DMS114 treated with DMSO at 0.1 percent for 48 hours (cell line): ENCODE results near the gene PITPNM3.

Source experiments
- DNase-seq: peaks from one replicate; lab custom pipeline; 2025; ENCODE audit not compliant: unreplicated experiment; lab: John Stamatoyannopoulos, UW

The PITPNM3 gene

DNA sequence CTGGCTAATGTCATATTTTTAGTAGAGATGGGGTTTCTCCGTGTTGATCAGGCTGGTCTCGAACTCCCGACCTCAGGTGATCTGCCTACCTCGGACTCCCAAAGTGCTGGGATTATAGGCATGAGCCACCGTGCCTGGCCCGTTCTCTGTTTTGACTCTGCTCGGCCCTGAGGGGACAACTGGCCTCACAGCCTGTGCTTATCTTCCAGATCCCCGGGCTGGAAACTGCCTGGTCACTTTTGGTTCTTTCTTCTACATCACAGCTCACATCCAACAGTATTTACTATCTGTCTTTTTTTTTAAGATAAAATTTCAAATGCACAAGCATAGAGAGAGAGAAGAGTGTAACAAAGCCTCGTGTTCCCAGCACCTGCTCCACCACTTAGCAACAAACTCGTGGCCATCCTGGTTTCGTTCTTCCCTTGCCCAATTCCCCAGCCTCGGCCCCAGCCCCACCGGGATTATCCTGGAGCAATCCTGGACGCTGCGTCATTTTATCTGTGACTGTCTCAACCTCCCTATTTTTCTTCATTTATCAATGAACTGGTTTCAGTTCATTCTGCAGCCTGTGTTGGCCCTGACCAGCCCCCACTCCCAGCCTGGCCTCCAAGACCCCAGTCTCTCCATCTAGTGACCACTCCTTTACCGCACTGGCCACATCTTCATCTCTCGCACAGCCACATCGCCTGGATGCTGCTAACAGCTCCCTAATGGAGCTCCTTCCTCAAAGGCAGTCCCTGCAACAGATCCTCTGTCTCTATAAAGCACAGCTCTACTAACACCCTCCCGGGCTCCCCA lies 91.0 kb downstream of the PITPNM3 start:
- DNase-seq, result no peak

DNA sequence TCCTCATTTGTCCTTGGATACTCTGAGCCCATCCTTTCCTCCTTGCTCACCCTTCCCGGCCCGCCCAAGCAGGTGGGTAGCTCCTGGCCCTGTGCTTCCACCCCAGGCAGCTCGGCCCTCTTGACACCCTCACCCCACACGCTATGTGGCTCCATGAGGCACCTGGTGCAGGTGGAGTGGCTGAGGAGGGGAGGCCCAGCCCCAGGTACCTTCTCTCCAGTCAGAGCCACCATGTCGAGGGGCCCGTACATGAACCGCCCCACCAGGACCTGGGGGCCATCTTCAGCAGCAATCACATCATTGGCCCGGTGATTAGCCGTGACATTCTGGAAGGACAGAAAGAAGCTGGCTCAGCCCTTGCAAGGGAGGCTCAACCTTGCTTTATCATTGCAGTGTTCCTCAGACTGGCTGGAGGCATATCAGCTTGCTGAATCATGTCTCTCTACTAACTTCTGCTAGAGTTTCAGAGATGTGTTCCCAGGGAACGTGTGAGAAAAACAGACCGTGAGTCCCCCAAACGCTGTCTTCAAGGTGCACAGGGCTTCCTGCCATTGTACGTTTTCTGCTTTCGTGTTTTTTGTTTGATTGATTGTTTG lies 91.8 kb downstream of the PITPNM3 start:
- no peak for DNase-seq

DNA sequence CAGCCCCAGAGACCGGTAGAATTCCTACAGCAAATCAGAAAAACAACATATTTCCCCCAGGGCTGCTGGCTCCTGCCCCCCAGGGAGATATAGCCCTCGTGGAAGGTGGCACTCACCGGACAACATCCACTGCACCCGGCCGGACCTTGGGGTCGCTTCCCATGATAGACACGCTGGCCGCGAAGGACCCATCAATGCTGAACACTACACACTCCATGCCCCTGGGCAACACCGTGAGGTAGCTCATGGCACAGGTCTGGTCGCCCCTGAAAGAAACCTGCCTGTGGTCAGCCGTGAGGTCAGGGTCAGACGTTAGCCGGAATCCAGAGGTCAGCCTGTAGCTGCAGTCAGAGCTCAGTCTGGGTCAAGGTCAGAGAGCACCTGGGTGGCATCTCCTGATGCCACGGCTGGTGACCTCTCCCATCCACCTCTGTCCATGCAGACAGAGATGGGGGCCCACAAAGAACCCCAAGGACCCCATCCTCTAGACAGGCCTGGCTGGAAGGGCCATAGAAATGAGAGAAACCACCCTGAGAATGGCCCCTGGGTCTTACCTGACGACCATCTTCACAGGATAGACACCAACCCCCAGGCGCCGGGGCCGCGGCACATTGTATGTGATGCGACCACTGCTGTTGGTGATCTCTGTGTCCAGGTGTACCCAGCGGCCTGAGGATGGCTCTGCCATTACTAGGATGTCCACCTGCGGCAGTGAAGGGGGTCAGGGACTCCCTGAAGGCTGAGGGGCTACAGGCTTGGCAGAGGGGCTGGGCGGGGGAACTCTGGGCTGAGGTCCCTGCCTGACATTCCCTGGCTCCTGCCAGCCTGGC lies 92.5 kb downstream of the PITPNM3 start:
- no peak for DNase-seq

DNA sequence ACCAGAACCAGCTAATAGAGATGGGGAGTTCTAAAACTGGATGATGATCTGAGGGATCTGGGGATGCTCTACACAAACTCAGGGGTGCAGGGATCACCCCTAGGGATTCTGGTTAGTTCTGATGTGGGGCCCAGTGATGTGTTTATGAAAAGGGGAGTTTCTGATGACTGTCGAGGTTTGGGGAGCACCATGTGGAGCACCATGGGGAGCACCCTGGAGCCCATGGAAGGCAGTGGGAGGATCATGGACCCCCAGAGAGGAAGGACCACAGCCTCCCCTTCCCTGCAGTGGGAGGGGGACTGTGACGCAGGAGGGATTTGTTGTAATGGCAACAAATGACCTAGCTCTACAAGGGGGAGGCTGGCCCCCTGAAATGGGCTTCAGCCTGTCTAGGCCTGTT lies 93.7 kb downstream of the PITPNM3 start:
- no peak for DNase-seq

DNA sequence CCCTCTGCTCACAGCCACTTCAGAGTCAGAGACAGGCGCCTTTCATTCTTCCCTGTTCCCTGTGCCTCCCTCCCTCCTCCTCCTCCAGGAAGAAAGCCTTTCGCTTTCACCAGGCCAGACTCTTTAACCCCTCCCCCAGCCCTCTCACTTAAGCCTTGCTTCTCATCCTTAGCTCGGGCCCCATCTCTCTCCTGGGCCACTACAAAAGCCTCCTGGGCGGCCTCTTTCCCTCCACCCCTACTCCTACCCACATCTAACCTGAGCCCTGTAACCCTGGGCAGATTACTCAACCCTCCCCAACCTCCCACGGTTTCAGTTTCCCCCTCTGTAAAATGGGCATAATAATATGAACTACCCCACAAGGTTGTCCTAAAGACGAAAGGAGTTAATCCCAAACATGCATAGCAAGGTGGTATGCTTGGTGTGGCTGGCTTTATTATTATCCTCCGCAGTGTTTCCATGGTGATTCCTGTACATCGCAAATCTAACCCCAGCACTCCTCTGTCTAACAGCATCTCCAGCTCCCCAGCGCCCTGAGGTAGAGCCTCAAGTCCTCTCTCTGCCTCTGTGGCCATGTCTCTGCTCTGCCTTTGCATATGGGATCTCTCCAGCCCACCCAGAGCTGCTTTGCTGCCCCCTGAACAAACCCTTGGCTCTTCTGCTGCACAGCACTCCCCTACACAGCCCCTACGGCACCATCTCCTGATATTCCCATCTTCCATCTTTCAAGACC lies 94.4 kb downstream of the PITPNM3 start:
- no peak for DNase-seq

DNA sequence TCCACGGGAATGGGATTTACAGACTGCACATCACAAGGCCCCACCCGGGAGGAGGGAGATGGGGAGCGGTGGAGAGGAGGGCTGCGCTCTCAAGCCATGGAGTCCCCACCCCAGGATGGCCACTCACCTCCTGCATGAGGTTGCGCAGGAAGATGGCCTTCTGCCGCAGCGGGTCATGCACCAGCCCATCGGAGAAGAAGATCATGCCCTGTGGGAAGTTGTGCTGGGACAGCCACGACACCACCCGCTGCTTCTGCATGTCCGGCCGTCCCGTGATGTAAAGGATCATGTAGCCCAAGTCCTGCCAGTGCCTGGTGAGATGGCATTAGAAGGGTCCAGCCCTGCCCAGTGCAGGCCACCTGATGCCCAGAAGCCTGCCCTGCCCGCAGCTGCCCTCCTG lies 95.1 kb downstream of the PITPNM3 start:
- no peak for DNase-seq

DNA sequence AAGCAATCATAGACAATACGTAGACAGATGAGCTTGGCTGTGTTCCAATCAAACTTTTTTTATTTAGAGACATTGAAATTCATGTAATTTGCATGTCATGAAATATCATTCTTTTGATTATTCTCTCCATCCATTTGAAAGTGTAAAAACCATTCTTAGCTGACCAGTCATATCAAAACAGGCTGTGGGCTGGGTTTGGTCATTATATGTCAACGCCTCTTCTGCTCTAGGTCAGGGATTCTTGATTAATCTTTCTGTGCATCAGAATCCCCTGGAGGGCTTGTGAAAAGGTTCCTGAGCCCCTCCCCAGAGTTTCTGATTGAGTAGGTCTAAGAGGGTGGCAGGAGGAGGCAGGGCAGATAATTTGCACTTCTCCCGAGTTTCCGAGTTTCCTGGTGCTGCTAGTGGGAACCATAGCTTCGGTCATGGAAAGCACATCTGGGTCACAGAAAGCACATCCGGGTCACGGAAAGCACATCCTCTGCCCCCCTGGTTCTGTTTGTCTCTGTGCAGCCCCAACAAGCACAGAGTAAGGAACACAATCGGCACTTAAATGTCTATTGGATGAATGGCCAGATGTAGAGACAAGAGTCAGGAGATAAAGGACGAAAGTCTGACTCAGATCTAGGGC lies 95.7 kb downstream of the PITPNM3 start:
- DNase-seq, result no peak

DNA sequence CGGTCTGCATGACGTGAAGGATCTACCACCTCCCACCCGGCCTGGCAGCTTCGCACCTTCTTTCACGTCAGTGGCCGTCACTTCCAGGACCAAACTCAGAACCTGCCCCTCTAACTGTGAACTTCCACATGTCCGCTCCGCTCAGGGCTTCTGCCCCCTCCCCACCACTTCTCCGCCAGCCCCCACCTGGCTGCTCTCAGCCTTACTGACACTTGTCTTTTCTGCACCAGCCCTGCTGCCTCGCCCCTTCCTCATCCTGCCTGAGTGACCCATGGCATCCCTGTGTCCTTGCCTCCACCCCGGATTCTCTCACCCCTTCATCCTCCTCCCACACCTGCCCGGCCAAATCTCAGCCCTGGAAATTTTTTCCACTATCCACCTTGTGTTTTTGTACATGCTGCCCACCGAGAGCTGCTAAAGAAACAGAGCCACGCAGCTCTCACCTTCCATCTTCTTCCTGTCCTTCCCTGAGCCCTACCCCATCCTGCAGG lies 97.8 kb downstream of the PITPNM3 start:
- no peak for DNase-seq

DNA sequence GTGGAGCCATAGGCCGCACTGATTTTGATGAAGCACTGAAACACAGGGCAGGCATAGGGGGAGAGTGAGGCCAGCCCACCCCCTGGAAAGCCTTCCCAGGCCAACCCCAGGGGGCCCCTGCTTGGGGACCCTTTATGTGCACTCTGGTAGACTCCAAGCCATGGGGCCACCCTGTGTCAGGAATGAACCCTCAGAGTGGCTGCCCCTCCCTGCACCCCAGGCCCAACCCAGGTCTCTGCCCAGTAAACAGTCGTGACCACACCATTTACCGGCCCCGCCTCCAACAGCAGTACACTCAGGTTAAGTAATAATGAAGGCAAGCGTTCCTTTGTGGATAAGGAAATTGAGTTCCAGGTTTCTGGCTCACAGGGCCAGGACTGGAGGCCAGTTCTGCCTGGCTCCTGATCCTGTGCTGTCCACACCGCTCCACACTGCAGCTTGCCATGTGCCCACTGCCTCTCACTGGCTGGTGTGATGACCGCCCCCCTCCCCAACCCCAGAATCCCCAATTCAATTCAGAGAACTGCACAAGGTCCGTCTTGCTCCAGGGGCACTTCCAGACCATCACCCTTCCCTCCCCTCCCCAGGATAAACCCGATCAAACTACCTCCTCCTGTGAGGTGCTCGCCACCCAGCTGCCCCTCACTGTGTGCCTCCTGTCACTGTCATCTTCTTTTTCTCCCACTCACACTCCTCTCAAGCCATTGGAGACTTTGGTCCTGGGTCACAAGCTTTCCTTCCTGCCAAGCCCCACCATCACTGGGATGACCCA lies 98.5 kb downstream of the PITPNM3 start:
- DNase-seq, result no peak

DNA sequence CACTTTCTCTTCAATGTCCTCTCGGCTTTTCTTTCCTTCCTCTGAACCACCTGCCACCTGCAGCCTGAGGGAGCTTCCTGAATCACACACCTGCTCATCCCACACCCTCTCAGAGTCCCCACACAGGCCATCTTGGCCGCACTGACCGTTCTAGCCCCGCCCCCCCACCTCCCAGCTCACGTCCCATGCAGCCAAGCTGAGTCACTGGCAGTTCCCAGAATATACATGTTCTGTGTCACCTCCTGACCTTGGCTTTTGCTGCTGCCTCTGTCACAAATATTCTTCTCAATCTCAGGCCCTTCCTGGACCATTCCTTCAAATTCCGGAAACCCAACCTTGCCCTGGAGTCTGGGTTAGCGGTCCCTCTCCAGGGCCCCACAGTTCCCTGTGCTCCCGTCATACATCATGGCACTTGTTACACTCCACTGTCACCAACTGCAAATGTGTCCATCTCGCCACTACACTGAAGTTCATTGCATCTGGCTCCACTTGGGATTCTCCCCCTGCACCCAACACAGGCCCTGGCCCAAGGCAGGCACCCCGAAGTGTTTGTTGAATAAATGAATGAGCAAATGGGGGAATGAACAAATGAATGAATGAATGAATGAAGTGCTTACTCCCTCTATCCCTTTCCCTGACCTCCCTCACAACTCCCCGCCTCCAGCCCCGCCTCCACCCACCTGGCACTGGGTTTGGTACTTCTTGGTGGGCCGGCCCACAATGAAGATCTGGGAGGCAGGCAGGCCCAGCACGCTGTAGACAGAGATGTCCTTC lies 99.3 kb downstream of the PITPNM3 start:
- DNase-seq, result no peak

DNA sequence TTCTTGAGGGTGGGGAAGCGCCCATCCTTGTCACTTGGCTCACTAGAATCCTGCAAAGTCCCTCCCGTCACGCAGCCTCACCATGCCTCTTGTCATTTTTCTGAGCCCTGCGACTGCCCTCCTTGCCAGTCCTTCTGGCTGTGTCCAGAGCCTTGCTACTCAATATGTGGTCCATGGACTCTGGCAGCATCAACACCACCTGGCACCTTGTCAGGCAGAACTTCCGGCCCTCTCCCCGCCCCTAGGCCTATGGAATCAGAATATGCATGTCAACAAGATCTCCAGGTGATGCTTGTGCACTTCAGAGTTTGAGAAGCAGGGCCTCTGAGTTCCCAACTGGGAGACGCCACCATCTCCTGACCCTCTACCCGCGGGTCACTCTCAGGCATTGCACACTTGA lies 100.0 kb downstream of the PITPNM3 start:
- no peak for DNase-seq

DNA sequence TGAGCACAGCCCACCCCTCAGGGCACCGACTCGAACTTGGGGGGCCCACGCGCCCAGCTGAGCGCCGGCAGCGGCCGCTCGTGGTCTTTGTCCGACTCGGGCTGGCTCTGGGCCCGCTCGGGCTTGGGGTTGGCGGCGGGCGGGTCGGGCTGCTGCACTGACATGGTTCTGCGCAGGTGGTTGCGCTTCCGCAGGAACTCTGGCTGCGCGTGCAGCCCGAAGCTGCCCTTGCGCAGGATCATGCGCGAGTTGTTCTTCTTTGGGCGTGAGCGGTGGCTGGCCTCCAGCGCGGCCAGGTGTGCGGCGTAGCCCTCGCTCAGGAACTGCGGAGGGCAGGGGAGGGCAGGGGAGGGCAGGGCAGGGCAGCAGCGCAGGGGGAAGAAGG lies 101.0 kb downstream of the PITPNM3 start:
- DNase-seq, result no peak

DNA sequence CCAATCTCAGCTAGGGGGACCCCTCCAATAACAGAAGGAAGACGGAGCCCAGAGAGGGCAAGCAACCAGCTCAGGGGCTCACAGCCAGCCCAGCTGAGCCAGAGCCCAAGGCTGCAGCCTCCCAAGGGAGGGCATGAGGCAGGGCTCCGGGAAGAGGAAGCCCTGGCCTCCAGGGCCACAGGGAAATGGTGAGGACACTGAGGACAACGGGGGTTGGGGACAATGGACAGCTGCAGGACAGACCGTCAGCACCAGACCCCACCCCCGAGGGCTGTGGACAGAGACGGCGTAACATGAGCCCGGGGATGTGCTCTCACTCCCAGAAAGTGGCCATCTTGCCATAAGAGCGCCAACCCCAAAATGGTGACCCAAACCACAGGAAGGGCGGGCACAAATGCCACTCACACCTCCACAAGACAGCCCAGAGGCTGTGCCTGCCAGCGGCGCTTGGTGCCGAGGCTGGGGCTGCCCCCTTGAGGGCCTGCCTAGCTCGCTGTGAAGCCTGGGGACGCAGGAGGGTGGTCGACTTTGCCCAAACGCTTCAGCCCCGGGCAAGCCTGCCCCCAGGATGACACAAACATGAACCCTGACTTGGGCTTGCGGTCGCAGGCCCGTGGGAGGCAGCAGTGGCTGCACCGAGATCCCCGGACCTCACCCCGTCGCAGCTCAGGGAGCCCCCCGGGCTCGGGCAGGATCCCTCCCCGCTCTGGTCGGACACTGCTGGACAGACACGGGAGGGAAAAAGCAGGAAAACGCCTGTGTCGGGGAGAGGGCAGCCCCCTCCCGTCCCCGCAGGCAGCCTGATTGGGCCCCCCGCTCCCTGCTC lies 101.6 kb downstream of the PITPNM3 start:
- no peak for DNase-seq

DNA sequence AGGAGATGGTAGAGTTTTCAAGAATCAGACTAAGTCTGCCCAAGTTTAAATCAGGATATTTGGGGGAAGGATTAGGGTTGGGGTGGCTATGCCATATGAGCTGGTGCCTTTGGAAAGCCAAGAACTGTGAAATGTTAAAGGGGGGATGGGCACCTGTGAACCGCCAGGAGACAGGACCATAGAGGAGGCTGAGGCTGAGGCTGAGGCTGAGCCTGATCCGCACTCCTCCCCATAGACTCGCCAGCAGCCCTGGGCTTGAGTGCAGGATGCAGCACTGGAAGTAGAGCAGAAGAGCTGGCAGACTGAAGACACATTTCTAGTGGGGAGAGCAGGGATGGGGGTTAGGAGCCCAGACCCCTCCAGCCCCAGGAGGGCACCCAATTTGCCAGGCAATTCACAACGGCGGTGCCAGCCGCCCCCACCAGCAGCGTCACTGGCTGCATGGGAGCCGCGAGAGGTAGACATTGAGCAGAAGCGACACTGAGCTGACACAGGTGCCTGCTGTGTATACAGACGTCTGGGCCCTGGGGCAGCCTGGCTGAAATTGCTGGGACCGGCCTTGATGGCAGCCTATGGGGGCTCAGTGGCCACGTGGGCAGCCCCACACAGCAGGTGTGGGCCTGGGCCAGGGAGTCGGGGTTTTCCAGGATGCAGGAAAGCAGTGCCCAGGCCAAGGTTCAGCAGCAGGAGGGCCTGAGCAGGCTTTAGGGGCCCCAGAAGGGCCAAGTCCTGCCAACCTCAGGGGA lies 102.9 kb downstream of the PITPNM3 start:
- no peak for DNase-seq

DNA sequence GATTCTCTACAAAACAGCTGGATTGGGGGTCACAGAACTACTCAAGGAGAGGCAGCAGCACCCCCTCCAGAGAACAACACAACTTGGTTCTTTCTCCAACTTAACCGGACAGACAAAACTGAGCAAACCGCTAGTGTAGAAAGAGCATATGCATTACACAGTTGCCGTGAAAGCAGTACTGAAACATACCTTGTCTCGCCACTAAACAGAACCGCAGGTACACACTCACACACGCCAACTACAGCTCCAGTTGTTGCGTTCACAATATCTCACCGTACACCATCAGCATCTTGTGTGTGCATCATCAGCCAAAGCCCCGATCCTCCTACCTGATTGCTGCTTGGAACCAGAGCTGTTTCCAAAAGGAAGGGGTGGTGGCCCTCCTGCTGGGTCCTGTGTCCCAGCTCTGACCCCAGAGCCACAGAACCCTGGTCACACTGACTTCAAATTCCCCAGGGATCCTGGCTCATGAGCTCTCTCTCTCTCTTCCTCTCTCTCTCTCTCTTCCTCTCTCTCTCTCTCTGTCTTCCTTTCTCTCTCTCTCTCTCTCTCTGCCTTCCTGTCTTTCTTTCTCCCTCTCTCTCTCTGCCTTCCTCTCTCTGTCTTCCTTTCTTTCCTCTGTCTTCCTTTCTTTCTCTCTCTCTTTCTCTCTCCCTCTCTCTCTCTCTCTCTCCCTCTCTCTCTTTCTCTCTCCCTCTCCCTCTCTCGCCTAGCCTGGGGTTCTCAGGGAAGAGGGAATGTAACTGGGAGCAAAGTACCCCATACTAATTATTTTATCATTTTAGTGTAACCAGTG lies 103.7 kb downstream of the PITPNM3 start:
- no peak for DNase-seq

DNA sequence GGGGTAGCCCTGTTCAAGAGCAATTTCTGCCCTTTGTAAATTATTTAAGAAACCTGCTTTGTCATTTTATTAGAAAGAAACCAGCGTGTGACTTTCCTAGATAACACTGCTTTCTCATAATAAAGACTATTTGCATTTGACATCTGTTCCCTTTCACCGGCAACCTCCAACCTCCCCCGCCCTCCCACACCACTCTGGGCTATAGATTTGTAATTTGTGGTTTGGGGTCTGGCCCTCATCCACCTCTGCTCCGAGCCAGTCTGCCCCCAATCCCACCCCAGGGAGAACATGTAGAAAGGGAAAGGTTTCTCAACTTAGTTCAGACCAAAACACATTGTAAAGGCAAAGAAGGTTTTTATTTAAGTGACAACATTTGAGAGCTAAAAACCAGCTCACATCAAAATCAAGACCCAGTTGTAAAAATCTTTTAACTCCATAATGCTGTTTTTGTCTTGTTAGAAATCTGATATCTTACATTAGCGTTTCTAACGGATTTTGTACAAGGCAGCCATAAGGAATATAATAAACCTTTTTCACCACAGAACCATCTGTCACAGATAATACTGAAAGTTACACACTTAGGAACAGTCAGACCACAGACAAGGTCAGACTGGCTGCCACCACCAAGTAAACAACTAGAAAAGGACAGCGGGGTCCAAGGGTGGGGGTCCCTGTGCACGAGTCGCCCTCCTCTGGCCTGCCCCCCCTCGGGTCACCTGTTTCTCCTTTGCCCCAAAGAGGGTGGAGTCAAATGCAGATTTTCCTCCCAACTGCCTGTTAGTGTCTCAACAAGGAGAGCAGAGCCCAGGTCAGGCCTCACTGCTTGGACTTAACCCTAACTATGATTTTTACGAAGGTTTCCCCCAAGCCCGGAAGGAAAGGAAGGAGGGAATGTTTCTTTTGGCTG lies 105.2 kb downstream of the PITPNM3 start:
- DNase-seq, result no peak
